Adrenal gland (tissue), 12 donors: ENCODE data around the gene MVB12B. TPM values are rescaled to one million over a fixed set of nuclear protein-coding genes. Genes with fewer than 3 reads are reported as not detected.
A peak's percentile ranks its signal among the peaks of the same experiment; 100 is the strongest.

ENCODE experiments used
- DNase-seq, 7 donors: peaks; one replicate each; pipeline ENCODE4 v3.0.0-alpha.2; 2019 to 2020
- H3K27ac ChIP-seq, 5 donors: fragments of 200-600 bp; sonication (generic) in 4 of 5; 1 replicate in 3 of 5; 2 replicates in 2 of 5; pipeline versions ENCODE4 v1.5.1 to v1.8.0; 2016 to 2020; ENCODE audit warnings: mild to moderate bottlenecking in 1 of 5
- H3K27me3 ChIP-seq: fragments of 200-600 bp; 2 replicates; pipeline ENCODE4 v1.8.0; 2021
- H3K36me3 ChIP-seq, 2 donors: fragments of 200-600 bp; replicated peaks in 1 of 2; 1 replicate in 1 of 2; 2 replicates in 1 of 2; pipeline versions ENCODE4 v1.5.1 to v1.8.0; 2018 to 2022
- H3K4me1 ChIP-seq, 2 donors: fragments of 200-600 bp; replicated peaks in 1 of 2; 1 replicate in 1 of 2; 2 replicates in 1 of 2; pipeline versions ENCODE4 v1.5.1 to v1.8.0; 2018 to 2021
- H3K4me3 ChIP-seq, 4 donors: fragments of 200-600 bp; sonication (generic) in 3 of 4; one replicate each; pipeline ENCODE4 v1.5.1; 2016 to 2018
- H3K9me3 ChIP-seq, 3 donors: fragments of 200-600 bp; sonication (generic) in 1 of 3; replicated peaks in 1 of 3; 1 replicate in 2 of 3; 2 replicates in 1 of 3; pipeline versions ENCODE4 v1.5.1 to v1.8.0; 2016 to 2021
- CTCF ChIP-seq, 6 experiments: fragments of 450-650 bp in 4 of 6; fragments of 200-600 bp in 2 of 6; sonication (generic) in 1 of 6; IDR thresholded peaks; 1 replicate in 5 of 6; 2 replicates in 1 of 6; pipeline versions ENCODE4 v1.5.1 to v1.8.0; 2016 to 2021; ENCODE audit warnings: antibody characterized with exemption in 6 of 6, mild to moderate bottlenecking in 2 of 6, moderate library complexity in 1 of 6
- POLR2A ChIP-seq, 2 donors: fragments of 450-650 bp; IDR thresholded peaks; one replicate each; pipeline ENCODE4 v1.6.1; 2017; ENCODE audit warnings: antibody characterized with exemption in 2 of 2, mild to moderate bottlenecking in 2 of 2, moderate library complexity in 1 of 2
- WGBS, 4 donors: extraction: QIAGEN DNeasy Blood & Tissue Kit in 2 of 4; methylation state at CpG; one replicate each; pipeline versions ENCODE4 v1.1.5 to v1.1.7; 2013 to 2017; 5-methylcytosine and 5-hydroxymethylcytosine counted together
- intact Hi-C, 2 donors: fragments of 100-400 bp; cut with DNase I; formaldehyde crosslinking; loops; one replicate each; pipeline versions ENCODE4 v1.14.1 to v1.15.0; 2022 to 2023
- polyA plus RNA-seq, 3 donors: library from polyadenylated mRNA; stranded (reverse); fragments of 200-250 nt in 2 of 3; fragments of 350-450 nt in 1 of 3; fragmentation: Illumina TruSeq in 1 of 3; extraction: RNeasy Lipid Tissue Mini Kit (QIAGEN cat#74804) in 1 of 3; gene quantifications; one replicate each; pipeline ENCODE4 v1.2.3, GENCODE V29; 2013 to 2014
- total RNA-seq, 9 donors: library from RNA; depleted of rRNA in 4 of 9; stranded (reverse); fragments of >200 nt in 4 of 9; fragments of 120-200 nt in 1 of 9; fragmentation: NEBNext Ultra II Directional in 1 of 9; extraction: Animal tissue kit (Norgen Biotek cat#: 25700) in 1 of 9; gene quantifications; one replicate each; pipeline versions ENCODE4 v1.1.0 to v1.2.4, GENCODE V29; 2013 to 2023
- donor health status: healthy with polysubstance abuse.
- donor health status: Bipolar disorder and iron deficiency.
- donor health status: DM: yes; HTN: yes; CAD: no.
- donor health status: DM: no; HTN: no; CAD: no.
- donor health status: DM: no; HTN: no; CAD: no.
- donor health status: DM: yes; HTN: yes; CAD: no.

MVB12B gene
- total and polyA plus RNA-seq, 12 donors, result 3.7 to 20.5 (median 12.8) TPM

- no peak for TF ChIP-seq POLR2A (IDR thresholded peaks at IDR 0.05)
- TF ChIP-seq CTCF (IDR thresholded peaks at IDR 0.05), result no peak
- H3K9me3 ChIP-seq, result no peaks in the 10 kb centered on the region
- intact Hi-C loops, result loop anchor here in 1 of 2 donors (5.0 kb wide), 2 partner anchors 93 to 188 kb away; no protein-coding TSS in a partner anchor
- 81 to 86% (median 84%) methylated on average over 8 of the region's 8 CpGs for WGBS, 4 donors
- no peaks in the 10 kb centered on the region for H3K27me3 ChIP-seq
- no peak overlapping the region for H3K27ac ChIP-seq
- H3K4me1 ChIP-seq, result no peaks in the 10 kb centered on the region
- H3K4me3 ChIP-seq, result no peak overlapping the region
- no peaks in the 10 kb centered on the region for H3K36me3 ChIP-seq
- DNase-seq, result peak in 1 of 7 donors; percentile 18
These were observed 22.2 kb upstream of the MVB12B start for GRCh38 chr9:126304207-126304970.

- Histone ChIP-seq H3K4me3 (no peak overlapping the region), H3K4me1 (no peaks in the 10 kb centered on the region), H3K27ac (no peak overlapping the region), H3K9me3 (no peaks in the 10 kb centered on the region), H3K27me3 (no peaks in the 10 kb centered on the region), H3K36me3 (no peaks in the 10 kb centered on the region)
- DNase-seq, result peak in 1 of 7 donors; percentile 29
- 81 to 93% (median 86%) methylated on average over 7 of the region's 7 CpGs for WGBS, 4 donors
- intact Hi-C loops, result loop anchor here in 1 of 2 donors (5.0 kb wide), 2 partner anchors 92 to 187 kb away; no protein-coding TSS in a partner anchor
- no peak for TF ChIP-seq CTCF (IDR thresholded peaks at IDR 0.05)
- no peak for TF ChIP-seq POLR2A (IDR thresholded peaks at IDR 0.05)
These were observed 21.7 kb upstream of the MVB12B start for GRCh38 chr9:126304971-126305320.

GRCh38 chr9:126306071-126306647 lies 20.5 kb upstream of the MVB12B start:
- Histone ChIP-seq H3K4me3 (no peak overlapping the region), H3K27ac (no peak overlapping the region), H3K4me1 (no peaks in the 10 kb centered on the region), H3K27me3 (no peaks in the 10 kb centered on the region), H3K36me3 (no peaks in the 10 kb centered on the region), H3K9me3 (no peaks in the 10 kb centered on the region)
- intact Hi-C loops, result no loop called here
- WGBS, 4 donors, result 95 to 100% (median 97%) methylated on average over 6 of the region's 6 CpGs
- peak in 1 of 7 donors; percentile 9 for DNase-seq
- TF ChIP-seq POLR2A (IDR thresholded peaks at IDR 0.05) (no peak), CTCF (IDR thresholded peaks at IDR 0.05) (no peak)

- TF ChIP-seq POLR2A (IDR thresholded peaks at IDR 0.05), result no peak
- TF ChIP-seq CTCF (IDR thresholded peaks at IDR 0.05), result no peak
- H3K27me3 ChIP-seq, result no peaks in the 10 kb centered on the region
- intact Hi-C loops, result no loop called here
- H3K36me3 ChIP-seq, result no peaks in the 10 kb centered on the region
- DNase-seq, result peak in 1 of 7 donors; percentile 46
- H3K27ac ChIP-seq, result no peak overlapping the region
- no peaks in the 10 kb centered on the region for H3K9me3 ChIP-seq
- WGBS, 4 donors, result 71 to 86% (median 83%) methylated on average over 13 to 15 of the region's 15 CpGs
- H3K4me1 ChIP-seq, result no peaks in the 10 kb centered on the region
- H3K4me3 ChIP-seq, result no peak overlapping the region
These were observed 19.1 kb upstream of the MVB12B start for GRCh38 chr9:126307322-126308061.
